LNCAP (cell line): Measurements from ENCODE around the gene JAKMIP2.

Experiments
- TF ChIP-seq, protein P1 (sequence below): fragments of 450-650 bp; IDR thresholded peaks from 2 replicates; pipeline ENCODE4 v1.5.1; 2017; ENCODE audit warnings: mild to moderate bottlenecking

The JAKMIP2 gene

DNA sequence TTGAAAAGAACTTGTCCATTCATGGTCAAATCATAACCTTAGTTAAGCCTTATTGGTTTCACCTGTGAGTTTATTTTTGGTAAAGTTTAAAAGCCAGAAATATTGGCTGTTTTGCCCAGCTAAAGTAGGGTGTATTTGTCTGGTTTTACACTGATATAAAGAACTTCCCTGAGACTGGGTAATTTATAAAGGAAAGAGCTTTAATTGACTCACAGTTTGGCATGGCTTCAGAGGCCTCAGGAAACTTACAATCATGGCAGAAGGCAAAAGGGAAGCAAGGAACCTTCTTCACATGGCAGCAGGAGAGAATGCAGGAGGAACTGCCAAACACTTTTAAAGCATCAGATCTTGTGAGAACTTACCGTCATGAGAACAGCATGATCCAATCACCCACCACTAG is 55.3 kb downstream of the JAKMIP2 start:
- TF ChIP-seq, protein P1, sequence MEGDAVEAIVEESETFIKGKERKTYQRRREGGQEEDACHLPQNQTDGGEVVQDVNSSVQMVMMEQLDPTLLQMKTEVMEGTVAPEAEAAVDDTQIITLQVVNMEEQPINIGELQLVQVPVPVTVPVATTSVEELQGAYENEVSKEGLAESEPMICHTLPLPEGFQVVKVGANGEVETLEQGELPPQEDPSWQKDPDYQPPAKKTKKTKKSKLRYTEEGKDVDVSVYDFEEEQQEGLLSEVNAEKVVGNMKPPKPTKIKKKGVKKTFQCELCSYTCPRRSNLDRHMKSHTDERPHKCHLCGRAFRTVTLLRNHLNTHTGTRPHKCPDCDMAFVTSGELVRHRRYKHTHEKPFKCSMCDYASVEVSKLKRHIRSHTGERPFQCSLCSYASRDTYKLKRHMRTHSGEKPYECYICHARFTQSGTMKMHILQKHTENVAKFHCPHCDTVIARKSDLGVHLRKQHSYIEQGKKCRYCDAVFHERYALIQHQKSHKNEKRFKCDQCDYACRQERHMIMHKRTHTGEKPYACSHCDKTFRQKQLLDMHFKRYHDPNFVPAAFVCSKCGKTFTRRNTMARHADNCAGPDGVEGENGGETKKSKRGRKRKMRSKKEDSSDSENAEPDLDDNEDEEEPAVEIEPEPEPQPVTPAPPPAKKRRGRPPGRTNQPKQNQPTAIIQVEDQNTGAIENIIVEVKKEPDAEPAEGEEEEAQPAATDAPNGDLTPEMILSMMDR = no peak

GRCh38 chr5:147713550-147714295 is 68.8 kb downstream of the JAKMIP2 start:
- TF ChIP-seq, protein P1 = no peak

GRCh38 chr5:147712598-147712997 is 69.9 kb downstream of the JAKMIP2 start:
- TF ChIP-seq, protein P1 = no peak

DNA sequence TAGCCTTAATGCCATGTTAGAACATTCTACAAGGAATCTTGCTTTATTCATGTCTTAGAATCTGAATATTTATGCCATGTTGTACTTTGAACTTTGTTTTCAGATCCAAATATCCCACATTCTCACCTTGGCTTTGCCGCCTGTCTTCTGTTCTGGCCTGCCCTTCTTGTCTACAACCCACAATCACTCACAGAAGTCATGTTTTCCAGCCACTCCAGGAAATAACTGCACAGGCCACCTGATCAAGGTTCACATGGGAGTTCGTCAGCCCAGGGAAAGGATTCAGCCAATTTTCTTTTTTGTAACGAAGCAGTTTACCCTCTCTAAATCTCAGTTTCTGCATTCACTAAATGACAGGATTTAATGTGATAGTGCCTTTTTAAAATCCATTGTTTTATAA is 70.5 kb downstream of the JAKMIP2 start:
- TF ChIP-seq, protein P1 = no peak

DNA sequence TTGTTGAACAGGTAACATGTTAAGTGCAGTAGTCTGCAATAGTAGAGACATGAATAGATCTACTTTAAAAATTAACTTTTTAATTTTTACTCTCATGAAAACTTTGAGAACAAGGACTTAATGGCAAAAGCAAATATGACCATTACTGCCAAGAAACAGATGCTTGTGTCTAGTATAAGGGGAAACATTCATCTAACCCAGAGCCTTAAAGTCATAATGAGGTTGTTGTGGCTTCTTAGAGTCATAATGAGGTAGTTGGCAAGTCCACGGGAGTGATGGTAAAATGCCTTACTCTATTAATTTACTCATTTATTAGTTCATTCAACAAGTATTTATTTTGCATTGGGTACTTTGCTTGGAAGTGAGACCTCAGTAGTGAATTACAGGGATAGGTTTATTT is 71.5 kb downstream of the JAKMIP2 start:
- TF ChIP-seq, protein P1 = no peak

DNA sequence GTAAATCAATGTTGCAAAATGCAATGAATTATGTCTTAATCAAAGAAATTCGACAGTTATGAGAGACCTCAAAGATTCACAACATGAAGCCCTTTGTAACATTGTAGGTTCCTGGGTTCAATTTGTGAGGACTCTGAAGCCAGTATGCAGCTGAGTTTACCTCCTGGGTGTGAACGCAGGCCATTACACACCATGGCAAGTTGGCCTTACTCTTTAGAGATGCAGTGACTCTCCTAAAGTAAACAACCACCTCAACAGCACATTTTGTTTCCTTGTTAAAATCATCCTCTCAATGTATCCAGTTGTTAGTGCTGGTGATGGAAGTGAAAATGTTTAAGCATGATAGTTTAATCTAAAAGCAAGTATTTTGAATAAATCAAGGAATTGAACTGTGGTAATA is 73.8 kb downstream of the JAKMIP2 start:
- TF ChIP-seq, protein P1 = no peak

DNA sequence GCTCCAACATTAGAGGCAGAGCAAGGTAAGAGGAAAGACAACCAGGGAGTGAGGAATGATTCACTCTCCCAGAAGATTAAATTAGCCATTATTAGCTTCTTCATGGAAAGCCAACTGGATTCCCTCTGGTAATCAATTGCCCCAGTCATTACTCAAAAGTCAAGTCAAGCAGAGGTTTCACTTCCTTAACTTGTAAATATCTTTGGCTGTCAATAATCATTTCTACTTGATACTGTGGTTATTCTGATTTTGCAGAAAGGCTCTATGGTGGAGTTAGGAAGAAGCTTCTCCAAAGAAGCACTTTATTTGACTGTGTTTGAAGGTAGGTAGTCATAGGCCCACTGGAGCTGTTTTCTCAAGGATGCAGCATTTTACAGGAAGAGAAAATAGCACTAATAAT is 78.0 kb downstream of the JAKMIP2 start:
- TF ChIP-seq, protein P1 = no peak

DNA sequence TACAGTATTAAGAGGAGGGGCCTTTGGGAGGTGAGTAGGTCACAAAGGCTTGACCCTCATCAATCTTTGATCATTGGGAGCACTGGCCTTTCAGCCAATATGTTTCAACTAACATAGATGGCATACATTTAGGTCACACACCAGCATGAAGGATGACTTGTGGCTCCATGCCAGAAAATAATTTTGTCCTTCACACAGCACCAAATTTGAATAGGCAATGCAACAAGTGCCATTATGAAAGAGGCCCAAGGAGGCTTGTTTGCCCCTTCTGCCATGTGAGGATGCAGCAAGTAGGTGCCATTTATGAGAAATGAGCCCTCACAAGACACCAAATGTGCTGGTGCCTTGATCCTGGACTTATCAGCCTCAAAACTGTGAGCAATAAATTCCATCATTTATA is 81.1 kb downstream of the JAKMIP2 start:
- TF ChIP-seq, protein P1 = no peak
